Muscle of leg (tissue), 11 donors: ENCODE measurements around the gene COL23A1. TPM values are rescaled to one million over a fixed set of nuclear protein-coding genes. Genes with fewer than 3 reads are reported as not detected.

Source experiments
- DNase-seq: peaks from one replicate; pipeline ENCODE4 v3.0.0; 2013
- H3K27ac ChIP-seq: one replicate; pipeline ENCODE4 v1.5.1; 2013; ENCODE audit warnings: mild to moderate bottlenecking, low read length, control low read depth
- H3K27me3 ChIP-seq: one replicate; pipeline ENCODE4 v1.6.1; 2013; ENCODE audit warnings: low read length; ENCODE audit not compliant: control insufficient read depth, insufficient read depth
- H3K36me3 ChIP-seq: one replicate; pipeline ENCODE4 v1.6.1; 2013; ENCODE audit warnings: low read length; ENCODE audit not compliant: control insufficient read depth, insufficient read depth
- H3K4me1 ChIP-seq: one replicate; pipeline ENCODE4 v1.6.1; 2013; ENCODE audit warnings: low read length; ENCODE audit not compliant: control insufficient read depth, insufficient read depth
- H3K4me3 ChIP-seq: one replicate; pipeline ENCODE4 v1.5.1; 2013; ENCODE audit warnings: low read length, control low read depth
- H3K9me3 ChIP-seq: replicated peaks from 2 replicates; pipeline ENCODE4 v1.6.1; 2013; ENCODE audit warnings: low read depth, low read length; ENCODE audit not compliant: control insufficient read depth
- WGBS: methylation state at CpG from one replicate; pipeline ENCODE4 v1.1.5; 2013; ENCODE audit warnings: missing lambda C conversion rate; ENCODE audit not compliant: insufficient coverage; 5-methylcytosine and 5-hydroxymethylcytosine counted together
- polyA plus RNA-seq, 8 donors: library from polyadenylated mRNA; unstranded; fragments of 120-200 nt; gene quantifications; one replicate each; pipeline versions ENCODE4 v1.2.1 to v1.2.3, GENCODE V29; 2013; ENCODE audit warnings: inconsistent platforms in 1 of 8, low replicate concordance in 1 of 8; ENCODE audit not compliant: insufficient read length in 8 of 8, insufficient read depth in 1 of 8
- total RNA-seq: library from RNA; stranded (reverse); fragments of 120-200 nt; gene quantifications from one replicate; pipeline ENCODE4 v1.2.4, GENCODE V29; 2013

Gene COL23A1
- total and polyA plus RNA-seq, 9 donors = 1.3 to 5.1 (median 3.0) TPM

DNA sequence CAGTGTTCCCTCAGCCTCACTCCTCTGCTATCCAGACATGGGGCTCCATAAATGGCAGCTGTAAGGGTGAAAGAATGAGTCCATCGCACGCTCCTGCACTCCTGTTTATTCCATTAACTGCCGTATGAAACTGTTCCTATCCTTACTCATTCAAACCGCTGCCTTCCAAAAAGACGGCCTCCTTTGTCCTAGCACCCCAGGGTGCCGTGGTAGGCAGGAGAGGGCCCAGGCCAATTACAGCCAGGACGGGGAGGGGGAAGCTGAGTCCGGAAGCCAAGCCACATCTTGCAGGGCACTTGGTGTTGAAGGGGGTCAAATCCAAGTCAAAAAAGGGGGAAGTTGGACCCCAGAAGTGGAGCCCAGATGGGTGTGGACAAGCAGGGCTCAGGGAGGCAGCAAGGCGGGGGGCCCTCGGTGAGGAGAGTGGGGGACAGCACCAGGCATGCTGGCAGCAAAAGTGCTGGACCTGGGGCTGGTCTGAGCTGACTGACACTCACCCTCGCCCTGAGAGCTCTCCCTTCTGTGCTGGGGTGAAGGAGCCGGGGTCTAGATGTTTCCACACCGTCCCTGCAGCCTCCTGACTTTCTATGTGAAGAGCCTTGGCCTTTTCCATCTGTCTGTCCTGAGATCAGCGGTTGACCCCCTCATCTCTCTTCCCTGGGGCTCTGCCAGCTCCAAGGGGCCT, 63.3 kb downstream of the COL23A1 start:
- H3K27me3 ChIP-seq = peaks cover 2% of the 10 kb centered on the region
- H3K9me3 ChIP-seq = no peaks in the 10 kb centered on the region
- no peaks in the 10 kb centered on the region for H3K36me3 ChIP-seq
- WGBS = 69% methylated on average over 8 of the region's 14 CpGs
- no peak overlapping the region for H3K27ac ChIP-seq
- no peak overlapping the region for H3K4me3 ChIP-seq
- DNase-seq = peak; percentile 50
- peaks cover 6% of the 10 kb centered on the region for H3K4me1 ChIP-seq

DNA sequence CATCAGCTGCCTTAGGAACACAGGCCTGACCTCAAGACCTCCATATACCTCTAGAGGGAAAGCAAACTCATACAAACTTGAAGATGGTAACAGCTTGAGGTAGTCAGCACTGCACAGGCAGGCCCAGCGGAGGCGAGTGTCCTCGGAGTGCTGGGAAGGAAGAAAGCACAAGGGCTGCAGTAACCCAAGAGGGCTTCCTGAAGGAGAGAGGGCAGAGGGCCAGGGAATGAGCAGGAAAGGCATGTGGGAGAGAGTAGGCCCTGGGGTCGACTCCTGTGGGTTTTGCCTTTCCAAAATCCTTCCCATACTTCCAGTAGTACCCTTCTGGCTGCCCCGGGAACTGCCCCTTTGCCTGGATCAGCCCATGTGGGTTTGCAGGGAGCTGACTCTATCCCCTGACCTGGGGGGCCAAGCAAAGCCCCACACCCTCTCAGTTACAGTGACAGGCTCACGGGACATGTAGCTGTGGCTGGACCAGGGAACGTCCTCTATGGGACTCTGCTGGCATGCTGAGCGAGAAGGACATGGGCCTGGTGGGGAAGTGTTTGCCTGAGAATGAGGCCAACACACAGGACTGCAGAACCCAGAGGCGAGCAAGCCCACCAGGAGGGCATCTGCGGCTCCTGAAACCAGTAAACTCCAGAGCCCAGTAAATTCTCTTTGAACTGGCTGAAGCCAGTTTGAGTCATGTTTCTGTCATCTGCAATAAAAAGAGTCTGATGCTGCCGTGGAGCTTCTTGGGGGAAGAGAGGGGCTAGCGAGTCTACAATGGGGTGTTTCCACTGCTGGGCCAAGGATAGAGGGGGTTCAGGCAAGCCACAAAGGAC, 64.1 kb downstream of the COL23A1 start:
- Histone ChIP-seq H3K27ac (no peak overlapping the region), H3K4me1 (peaks cover 6% of the 10 kb centered on the region), H3K36me3 (no peaks in the 10 kb centered on the region), H3K4me3 (no peak overlapping the region), H3K9me3 (no peaks in the 10 kb centered on the region), H3K27me3 (peaks cover 2% of the 10 kb centered on the region)
- 69% methylated on average over 6 of the region's 12 CpGs for WGBS
- DNase-seq = no peak

DNA sequence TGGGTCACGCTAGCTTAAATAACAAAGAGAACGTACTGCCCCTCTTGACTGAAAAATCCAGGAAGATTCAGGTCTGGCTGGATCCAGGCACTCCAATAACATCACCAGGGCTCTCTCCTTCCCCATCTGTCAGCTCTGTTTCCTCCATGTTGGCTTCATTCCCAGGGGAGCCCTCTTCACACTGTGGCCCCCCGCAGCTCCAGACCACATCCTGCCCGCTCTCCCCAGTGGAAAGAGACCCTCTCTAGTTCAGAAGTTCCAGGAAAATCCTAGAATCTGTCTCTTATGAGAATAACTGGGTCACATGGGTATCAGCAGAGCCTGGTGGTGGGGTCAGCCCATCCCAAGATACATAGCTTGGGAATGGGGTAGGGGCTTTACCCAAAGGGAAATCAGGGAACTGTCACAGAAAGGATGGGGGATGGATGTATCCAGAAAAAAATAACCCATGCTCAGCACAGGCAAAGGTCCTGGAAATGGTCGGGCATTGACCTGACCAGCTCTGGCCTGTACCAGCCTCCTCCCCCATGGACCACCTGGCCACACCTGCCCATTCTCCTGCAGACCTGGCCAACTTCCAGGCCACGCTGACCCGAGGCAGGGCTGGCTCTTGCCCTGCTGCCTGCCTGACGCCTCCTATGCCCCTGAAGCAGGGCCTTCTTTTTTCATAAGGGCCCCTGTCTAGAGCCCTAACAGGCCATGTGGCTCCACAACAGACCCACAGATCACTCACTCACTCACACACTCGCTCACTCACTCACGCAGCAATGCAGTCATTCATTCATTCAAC, 65.9 kb downstream of the COL23A1 start:
- Histone ChIP-seq H3K36me3 (no peaks in the 10 kb centered on the region), H3K27ac (no peak overlapping the region), H3K9me3 (no peaks in the 10 kb centered on the region), H3K4me3 (no peak overlapping the region), H3K4me1 (peaks cover 6% of the 10 kb centered on the region), H3K27me3 (peaks cover 2% of the 10 kb centered on the region)
- DNase-seq = no peak
- 78% methylated on average over 6 of the region's 10 CpGs for WGBS

DNA sequence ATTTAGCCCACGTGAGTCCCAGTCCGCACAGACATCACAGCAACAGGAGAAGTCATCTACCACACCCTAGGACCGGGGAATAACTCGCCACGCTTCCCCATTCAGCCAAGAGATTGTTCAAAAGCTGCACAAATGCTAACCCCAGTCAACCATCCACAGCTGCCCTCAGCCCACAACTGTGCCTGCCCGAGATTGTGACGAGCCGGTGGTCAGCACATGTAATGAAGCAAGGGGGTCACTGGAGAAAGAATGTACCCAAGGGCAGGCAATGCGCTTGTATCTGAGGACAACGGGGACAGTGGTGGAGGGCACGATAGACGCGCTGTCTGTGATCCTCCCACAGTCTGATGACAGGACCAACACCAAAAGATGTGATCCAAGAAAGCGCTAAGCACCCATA, 67.8 kb downstream of the COL23A1 start:
- no peak for DNase-seq
- H3K36me3 ChIP-seq = no peaks in the 10 kb centered on the region
- no peak overlapping the region for H3K27ac ChIP-seq
- peaks cover 6% of the 10 kb centered on the region for H3K4me1 ChIP-seq
- no peaks in the 10 kb centered on the region for H3K9me3 ChIP-seq
- 80% methylated on average over 8 of the region's 14 CpGs for WGBS
- H3K27me3 ChIP-seq = peaks cover 2% of the 10 kb centered on the region
- no peak overlapping the region for H3K4me3 ChIP-seq

DNA sequence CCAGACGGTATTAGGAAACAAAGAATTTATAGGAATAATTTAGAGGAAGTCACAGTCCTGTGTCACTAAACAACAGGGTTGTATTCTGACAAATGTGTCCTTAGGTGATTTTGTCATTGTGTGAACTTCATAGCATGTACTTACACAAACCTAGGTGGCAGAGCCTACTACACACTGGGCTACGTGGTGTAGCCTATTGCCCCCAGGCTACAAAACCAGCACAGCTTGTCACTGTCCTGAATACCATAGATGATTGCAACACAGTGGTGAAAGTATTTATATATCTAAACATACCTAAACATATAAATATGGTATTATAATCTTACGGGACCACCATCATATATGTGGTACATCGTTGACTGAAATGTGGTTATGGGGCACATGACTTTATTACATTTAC, 69.3 kb downstream of the COL23A1 start:
- Histone ChIP-seq H3K36me3 (no peaks in the 10 kb centered on the region), H3K27me3 (no peaks in the 10 kb centered on the region), H3K4me1 (no peaks in the 10 kb centered on the region), H3K4me3 (no peak overlapping the region), H3K27ac (no peak overlapping the region), H3K9me3 (no peaks in the 10 kb centered on the region)
- WGBS = no CpG with 5 or more reads among the region's 4 CpGs
- DNase-seq = no peak

DNA sequence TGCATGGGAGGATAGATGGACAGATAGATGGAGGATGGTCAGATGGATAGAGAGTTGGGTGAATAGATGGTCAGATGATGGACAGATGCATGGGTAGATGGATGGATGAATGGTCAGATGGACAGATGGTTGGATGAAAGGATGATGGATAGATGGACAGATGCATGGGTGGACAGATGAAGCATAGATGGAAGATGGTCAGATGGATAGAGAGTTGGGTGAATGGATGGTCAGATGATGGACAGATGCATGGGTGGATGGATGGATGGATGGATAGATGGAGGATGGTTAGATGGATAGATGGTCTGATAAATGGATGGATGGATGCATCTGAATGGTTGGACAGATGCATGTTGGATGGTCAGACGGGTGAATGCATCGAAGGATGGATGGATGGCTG, 70.4 kb downstream of the COL23A1 start:
- Histone ChIP-seq H3K36me3 (no peaks in the 10 kb centered on the region), H3K27me3 (no peaks in the 10 kb centered on the region), H3K9me3 (no peaks in the 10 kb centered on the region), H3K4me1 (no peaks in the 10 kb centered on the region), H3K27ac (no peak overlapping the region), H3K4me3 (no peak overlapping the region)
- 94% methylated on average over 2 of the region's 2 CpGs for WGBS
- DNase-seq = no peak

DNA sequence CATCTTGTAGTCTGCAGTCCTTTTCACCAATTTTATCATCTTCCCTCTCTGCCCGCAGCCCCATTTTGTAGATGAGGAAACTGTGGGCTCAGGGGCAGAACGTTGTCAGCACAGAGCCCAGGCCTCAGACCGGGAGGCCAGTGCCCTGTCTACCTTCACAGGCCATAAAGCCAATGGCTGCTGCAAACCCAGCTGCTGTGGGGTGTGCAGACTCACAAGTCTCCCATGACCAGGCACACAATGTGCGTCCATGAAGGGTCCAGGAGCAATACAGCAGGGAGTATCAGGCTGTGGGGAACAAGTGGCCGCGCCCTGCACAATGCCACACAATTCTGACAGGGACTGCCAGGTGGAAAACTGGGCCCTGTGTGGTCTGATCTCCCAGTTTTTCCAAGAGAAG, 71.0 kb downstream of the COL23A1 start:
- DNase-seq = no peak
- H3K27me3 ChIP-seq = no peaks in the 10 kb centered on the region
- WGBS = 91% methylated on average over 4 of the region's 6 CpGs

DNA sequence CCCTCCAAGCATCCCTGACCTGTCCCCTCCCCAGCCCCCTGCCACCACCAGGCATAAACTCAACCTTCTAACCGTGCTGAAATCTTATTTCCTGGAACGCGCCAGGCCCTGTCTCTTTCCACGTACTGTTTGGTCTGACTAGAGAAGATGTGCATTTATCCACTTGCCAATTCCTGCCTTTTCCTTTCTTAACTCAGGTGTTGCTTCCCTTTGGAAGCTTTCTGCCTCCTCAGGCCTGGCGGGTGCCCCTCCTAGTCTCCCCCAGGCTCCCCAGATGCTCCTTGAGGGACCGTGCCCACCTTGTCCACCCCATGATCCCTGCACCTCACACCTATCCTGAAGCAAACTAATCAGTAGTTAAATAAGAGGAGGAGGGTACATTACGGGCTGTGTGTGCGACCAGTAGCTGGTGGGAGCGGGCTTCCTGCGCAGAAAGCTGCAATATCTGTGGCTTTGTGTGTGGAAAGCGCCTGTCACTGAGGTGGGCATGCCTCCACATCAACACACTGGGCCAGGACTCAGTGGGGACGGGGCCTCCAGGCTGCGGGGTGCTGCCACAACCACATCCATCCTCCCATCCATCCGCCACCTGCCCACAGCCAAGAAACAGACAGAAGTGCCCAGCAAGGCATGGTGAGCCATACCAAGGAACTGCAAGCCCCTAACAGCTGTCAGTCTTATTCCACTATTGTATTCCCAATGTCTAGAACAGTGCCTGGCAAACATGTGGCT, 73.5 kb downstream of the COL23A1 start:
- no peaks in the 10 kb centered on the region for H3K36me3 ChIP-seq
- H3K4me1 ChIP-seq = no peaks in the 10 kb centered on the region
- no peak overlapping the region for H3K27ac ChIP-seq
- no peak for DNase-seq
- H3K9me3 ChIP-seq = peaks cover 10% of the 10 kb centered on the region
- H3K27me3 ChIP-seq = no peaks in the 10 kb centered on the region
- no peak overlapping the region for H3K4me3 ChIP-seq
- WGBS = 89% methylated on average over 7 of the region's 14 CpGs

More for the DNA sequence above, 71.0 kb downstream of the COL23A1 start:
- Histone ChIP-seq H3K27ac (no peak overlapping the region), H3K9me3 (peaks cover under 1% of the 10 kb centered on the region), H3K36me3 (no peaks in the 10 kb centered on the region), H3K4me1 (no peaks in the 10 kb centered on the region), H3K4me3 (no peak overlapping the region)

DNA sequence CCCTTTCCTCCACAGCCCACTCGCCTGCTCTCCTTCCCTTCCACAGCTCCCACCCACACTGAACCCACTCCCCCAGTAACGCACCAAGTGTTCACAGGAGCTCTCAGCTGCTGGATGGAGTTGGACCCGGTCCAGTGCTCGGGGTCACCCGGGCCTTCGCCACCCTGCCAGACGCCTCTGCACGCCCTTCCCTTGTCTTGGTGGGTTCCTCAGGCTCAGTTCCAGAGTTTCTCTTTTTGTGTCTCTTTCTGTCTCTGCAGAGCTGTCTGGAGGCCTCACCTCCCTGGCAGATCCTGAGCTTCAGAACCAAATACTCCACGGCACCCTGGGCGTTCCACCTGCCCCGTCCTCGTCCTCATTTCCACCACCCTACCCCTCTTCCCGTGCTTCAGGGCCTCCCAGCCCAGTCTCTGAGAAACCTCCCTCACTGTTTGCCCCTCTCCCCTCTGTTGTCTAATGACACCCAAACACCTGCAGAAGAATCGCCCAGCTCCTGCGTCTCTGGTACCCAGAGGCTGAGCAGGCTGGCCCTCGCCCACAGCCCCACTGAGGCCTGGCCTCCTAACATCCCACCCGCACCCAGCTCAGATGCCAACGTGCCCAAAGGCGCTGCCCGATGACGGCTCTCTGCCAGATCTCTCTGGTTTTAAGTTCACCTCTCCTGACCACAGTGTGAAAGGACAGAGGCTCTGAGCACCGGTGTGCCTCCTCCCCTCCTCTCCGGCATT, 74.3 kb downstream of the COL23A1 start:
- Histone ChIP-seq H3K27me3 (no peaks in the 10 kb centered on the region), H3K9me3 (peaks cover 10% of the 10 kb centered on the region), H3K4me1 (no peaks in the 10 kb centered on the region), H3K36me3 (no peaks in the 10 kb centered on the region), H3K4me3 (no peak overlapping the region), H3K27ac (no peak overlapping the region)
- 82% methylated on average over 22 of the region's 23 CpGs for WGBS
- no peak for DNase-seq
